Measurements from ENCODE around the gene CACUL1.
"Not testable (repeated sequence)": the region's sequence is repeated elsewhere in the genome, so short reads cannot be mapped to it uniquely, and the experiment has no call there.

CACUL1 gene

GRCh38 chr10:118682533-118682932, 72.2 kb downstream of the CACUL1 start:
- DNase-seq: no peak

GRCh38 chr10:118680197-118680596, 74.6 kb downstream of the CACUL1 start:
- DNase-seq: no peak

GRCh38 chr10:118674226-118674919, 80.4 kb downstream of the CACUL1 start:
- no peak for DNase-seq

DNA sequence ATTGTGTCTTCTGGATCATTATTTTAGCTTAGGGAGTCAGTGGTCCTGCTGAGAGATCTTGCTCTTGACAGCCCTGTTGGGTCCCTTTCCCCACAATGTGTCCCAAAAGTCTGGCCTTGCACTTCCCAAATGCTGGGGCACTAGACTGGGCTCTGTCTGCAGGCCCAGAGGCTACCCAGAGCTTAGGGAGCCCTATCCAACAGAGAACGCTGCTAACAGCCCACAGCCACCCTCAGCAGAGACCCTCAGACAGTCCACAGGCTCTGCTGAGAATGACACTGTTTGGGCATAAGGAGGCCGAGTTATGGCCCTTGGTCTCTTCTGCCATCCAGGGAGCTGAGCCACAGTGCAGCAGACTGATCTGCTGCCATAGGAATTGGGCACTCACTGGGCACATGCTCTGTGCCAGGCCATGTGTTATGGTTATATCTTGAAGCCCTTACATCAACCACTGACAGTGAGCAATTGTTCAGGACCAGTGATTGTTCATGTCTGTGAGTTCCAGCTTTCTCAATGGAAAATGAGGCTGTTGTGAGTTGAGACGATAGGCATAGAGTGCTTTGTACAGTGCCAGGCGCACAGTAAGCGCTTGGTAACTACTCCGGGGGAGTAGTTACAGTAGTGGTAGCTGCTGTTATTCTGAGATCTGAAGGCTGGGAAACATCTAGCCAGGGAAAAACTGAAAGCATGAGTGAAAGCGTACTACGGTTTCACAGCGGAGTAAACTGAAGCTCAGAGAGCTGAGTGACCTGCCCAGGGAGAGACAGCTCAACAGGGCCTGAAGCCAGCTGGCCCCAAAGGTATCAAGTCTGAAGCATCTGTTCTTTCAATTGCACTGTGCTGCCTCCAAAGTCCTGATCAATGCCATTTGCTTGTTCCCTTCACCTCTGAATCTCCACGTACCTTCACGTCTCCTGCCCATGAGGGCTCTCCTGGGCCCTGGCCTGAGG, 81.7 kb downstream of the CACUL1 start:
- DNase-seq: no peak

DNA sequence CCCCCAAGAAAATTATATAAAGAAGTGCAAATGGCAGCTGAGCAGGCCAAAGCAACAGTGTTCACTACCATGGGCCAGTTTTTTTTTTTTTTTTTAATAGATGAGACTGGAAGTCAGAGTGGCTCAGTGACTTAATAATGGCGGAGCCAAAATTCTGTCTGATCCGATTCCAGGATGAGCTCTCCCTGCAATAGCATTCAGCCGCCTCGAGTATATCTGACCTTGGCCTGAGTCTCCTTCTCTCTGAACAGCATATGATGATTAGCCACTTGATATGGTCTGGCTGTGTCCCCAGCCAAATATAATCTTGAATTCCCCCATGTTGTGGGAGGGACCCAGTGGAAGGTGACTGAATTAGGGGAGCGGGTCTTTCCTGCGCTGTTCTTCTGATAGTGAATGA, 82.6 kb downstream of the CACUL1 start:
- DNase-seq: no peak

DNA sequence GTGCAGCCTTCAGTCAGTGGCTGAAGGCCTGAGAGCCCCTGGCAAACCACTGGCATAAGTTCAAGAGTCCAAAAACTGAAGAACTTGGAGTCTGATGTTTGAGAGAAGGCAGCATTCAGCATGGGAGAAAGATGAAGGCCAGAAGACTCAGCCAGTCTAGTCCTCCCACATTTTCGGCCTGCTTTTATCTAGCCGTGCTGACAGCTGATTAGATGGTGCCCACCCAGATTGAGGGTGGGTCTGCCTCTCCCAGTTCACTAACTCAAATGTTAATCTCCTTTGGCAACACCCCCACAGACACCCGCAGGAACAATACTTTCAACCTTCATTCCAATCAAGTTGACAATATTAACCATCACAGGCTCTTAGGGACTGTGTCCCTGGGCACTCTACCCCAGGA, 83.5 kb downstream of the CACUL1 start:
- not testable (repeated sequence) for DNase-seq

- DNase-seq: no peak
Observed at GRCh38 chr10:118670472-118671124, 84.2 kb downstream of the CACUL1 start.

DNA sequence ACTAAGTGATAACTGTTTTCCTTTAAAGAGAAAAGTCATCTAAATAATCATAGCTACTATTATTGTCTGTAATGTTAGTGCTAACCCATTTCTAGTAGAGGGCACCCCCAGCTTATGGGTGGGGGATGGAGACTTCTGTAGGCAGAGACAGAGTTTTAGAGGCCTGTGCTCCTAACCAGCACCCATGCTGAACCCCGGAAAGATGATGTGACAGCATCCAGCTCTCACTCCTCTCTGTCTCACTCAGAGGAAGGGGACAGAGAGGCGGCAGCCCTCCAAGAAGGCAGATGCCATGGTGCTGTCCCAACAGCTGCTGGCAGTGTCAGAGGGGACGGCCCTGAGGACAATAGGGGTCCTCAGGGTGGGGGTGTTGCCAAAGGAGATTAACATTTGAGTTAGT, 84.9 kb downstream of the CACUL1 start:
- DNase-seq: no peak

- DNase-seq: no peak
Observed at GRCh38 chr10:118669020-118669791, 85.6 kb downstream of the CACUL1 start.

- no peak for DNase-seq
Observed at GRCh38 chr10:118668228-118668952, 86.4 kb downstream of the CACUL1 start.

DNA sequence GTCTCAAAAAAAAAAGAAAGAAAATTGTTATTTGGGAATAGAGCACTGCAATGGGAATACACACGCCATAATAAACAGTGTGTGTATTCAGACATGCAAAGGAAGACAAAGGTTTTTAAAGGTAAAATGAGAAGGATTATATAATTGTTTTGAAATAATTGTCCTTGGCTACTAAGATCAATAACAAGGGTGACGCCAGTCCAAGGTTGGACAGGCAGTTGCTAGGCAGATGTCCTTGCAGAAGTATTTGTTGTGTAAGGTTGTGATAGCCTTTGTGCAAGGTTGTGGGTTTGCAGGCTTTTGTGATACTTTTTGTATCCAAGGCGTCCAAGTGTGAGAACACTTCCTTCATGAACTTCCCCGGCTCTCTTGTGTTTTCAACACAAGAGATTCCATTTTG, 87.0 kb downstream of the CACUL1 start:
- no peak for DNase-seq

DNA sequence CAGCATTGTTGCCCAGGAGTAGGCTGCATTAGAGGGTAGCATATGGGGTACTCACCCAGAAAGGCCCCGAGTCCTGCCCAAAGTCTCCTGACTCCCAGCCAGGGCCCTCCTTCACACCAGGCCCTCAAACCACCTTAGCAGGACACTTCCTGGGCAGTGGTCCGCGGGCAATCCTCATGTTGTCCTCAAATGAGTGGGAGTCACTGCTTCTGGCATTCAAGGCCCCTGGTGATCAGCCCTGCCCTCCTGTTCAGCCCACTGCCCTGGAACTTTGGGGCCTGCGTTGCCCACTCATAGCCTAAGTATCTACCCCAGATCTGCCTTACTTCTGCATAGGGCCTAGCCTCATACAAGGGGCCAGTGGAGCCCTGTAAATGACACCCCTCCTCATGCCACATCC, 88.4 kb downstream of the CACUL1 start:
- no peak for DNase-seq

GRCh38 chr10:118664321-118664720, 90.4 kb downstream of the CACUL1 start:
- no peak for DNase-seq

GRCh38 chr10:118663176-118663575, 91.6 kb downstream of the CACUL1 start:
- no peak for DNase-seq

GRCh38 chr10:118662228-118663035, 92.3 kb downstream of the CACUL1 start:
- DNase-seq: no peak

- DNase-seq: no peak
Observed at GRCh38 chr10:118658762-118659161, 96.0 kb downstream of the CACUL1 start.

- DNase-seq: not testable (repeated sequence)
Observed at GRCh38 chr10:118658168-118658567, 96.6 kb downstream of the CACUL1 start.

DNA sequence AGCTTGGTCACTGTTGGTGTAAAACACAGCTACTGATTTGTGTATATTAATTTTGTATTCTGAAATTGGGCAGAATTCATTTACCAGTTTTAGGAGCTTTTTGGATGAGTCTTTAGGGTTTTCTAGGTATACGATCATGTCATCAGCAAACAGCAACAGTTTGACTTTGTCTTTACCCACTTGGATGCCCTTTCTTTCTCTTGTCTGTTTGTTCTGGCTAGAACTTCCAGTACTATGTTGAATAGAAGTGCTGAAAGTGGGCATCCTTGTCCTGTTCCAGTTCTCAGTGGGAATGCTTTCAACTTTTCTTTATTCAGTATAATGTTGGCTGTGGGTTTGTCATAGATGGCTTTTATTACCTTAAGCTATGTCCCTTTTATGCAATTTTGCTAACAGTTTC, 109.5 kb downstream of the CACUL1 start:
- not testable (repeated sequence) for DNase-seq

DNA sequence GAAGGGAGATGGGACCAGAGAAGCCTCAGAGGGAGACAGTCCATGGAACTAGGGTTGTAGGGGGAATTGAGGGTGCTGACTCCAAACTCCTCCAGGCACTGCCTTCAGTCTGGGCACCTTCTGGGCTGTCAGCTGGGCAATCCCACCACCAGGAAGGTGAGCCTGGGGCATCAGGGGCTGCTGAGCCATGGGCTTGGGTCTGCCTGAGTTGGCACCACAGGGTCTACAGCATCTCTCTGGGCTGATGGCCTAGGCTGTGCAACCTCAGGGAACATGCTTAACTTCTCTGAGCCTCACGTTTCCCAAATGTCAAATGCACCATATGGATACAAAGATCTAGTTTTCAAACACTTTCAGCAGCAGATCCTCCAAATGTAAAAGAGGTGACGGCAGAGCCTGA, 112.5 kb downstream of the CACUL1 start:
- DNase-seq: no peak

DNA sequence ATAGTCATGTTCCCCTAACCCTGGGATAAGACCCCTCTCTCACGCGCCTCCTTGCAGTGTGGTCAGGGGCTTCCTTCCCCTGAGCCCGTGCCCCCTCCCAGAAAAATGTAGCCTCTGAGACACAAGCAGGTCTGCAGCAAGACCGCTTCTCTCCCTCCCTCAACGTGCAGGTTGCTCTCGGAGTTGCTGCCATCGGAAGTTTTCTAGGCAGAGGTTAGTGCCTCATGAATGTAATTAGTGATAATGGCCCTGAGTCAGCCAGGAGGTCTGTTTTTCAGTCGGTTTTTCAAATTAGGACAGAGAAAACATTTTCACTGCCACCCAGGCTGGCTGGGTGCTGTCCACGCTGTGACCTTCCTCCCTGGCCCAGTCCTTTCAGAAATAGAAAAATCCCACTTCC, 116.1 kb downstream of the CACUL1 start:
- DNase-seq: no peak
